K562 (cell line): Measurements from ENCODE around the gene FOXN1. TPM values are rescaled to one million over a fixed set of nuclear protein-coding genes. Genes with fewer than 3 reads are reported as not detected.

Source experiments
- ATF1 ChIP-seq, 2 experiments: fragments of 450-650 bp in 1 of 2; IDR thresholded peaks; 2 replicates each; pipeline ENCODE4 v1.6.1; 2016; ENCODE audit warnings: missing compliant biosample characterization in 1 of 2, missing genetic modification characterization in 1 of 2
- BCL6 ChIP-seq: fragments of 250-450 bp; sonication (Bioruptor Pico); IDR thresholded peaks from 2 replicates; pipeline ENCODE4 v1.4.0; 2020
- BRCA1 ChIP-seq, 2 experiments: fragments of 450-650 bp in 1 of 2; sonication (generic) in 1 of 2; formaldehyde crosslinking in 1 of 2; IDR thresholded peaks; 2 replicates each; pipeline versions ENCODE4 v1.5.0 to v1.6.1; 2017 to 2020; ENCODE audit warnings: mild to moderate bottlenecking in 1 of 2, missing genetic modification reagents in 1 of 2
- BRD4 ChIP-seq: fragments of 200-600 bp; sonication (generic); IDR thresholded peaks from 2 replicates; pipeline ENCODE4 v1.6.1; 2017; ENCODE audit warnings: inconsistent platforms
- HBP1 ChIP-seq: fragments of 450-650 bp; formaldehyde crosslinking; IDR thresholded peaks from 2 replicates; pipeline ENCODE4 v1.4.0; 2022; ENCODE audit warnings: missing genetic modification characterization
- HDAC3 ChIP-seq: fragments of 450-650 bp; IDR thresholded peaks from 2 replicates; pipeline ENCODE4 v1.6.1; 2018; ENCODE audit warnings: borderline replicate concordance, mild to moderate bottlenecking, moderate library complexity; ENCODE audit not compliant: partially characterized antibody
- HNRNPLL ChIP-seq: fragments of 200-400 bp; formaldehyde crosslinking; IDR thresholded peaks from 2 replicates; pipeline ENCODE4 v1.6.1; 2017; ENCODE audit warnings: low read length, low read depth, mild to moderate bottlenecking; ENCODE audit not compliant: poor library complexity, severe bottlenecking
- JUND ChIP-seq, 2 experiments: IDR thresholded peaks; 2 replicates in 1 of 2; 3 replicates in 1 of 2; pipeline ENCODE4 v1.6.1; 2011; ENCODE audit warnings: borderline replicate concordance in 2 of 2, low read depth in 2 of 2, low read length in 2 of 2, improper control_type of control experiment in 1 of 2, missing biosample characterization in 1 of 2, missing genetic modification characterization in 1 of 2, missing genetic modification reagents in 1 of 2
- KLF16 ChIP-seq: IDR thresholded peaks from 2 replicates; pipeline ENCODE4 v1.6.1; 2016; ENCODE audit warnings: antibody characterized with exemption
- NONO ChIP-seq, 2 experiments: fragments of 200-400 bp in 1 of 2; fragments of 450-650 bp in 1 of 2; formaldehyde crosslinking in 1 of 2; IDR thresholded peaks; 2 replicates each; pipeline ENCODE4 v1.6.1; 2017; ENCODE audit warnings: low read depth in 2 of 2, mild to moderate bottlenecking in 2 of 2, moderate library complexity in 2 of 2, low read length in 1 of 2
- PRPF4 ChIP-seq: fragments of 200-400 bp; formaldehyde crosslinking; IDR thresholded peaks from one replicate; pipeline ENCODE4 v1.6.1; 2017; ENCODE audit warnings: low read length, low read depth, mild to moderate bottlenecking; ENCODE audit not compliant: insufficient read depth, poor library complexity, severe bottlenecking
- RBBP5 ChIP-seq: fragments of 200-600 bp; sonication (generic); IDR thresholded peaks from 2 replicates; pipeline ENCODE4 v1.6.1; 2012; ENCODE audit warnings: borderline replicate concordance, mild to moderate bottlenecking, low read length, control low read depth, inconsistent platforms; ENCODE audit not compliant: insufficient read depth, poor library complexity, severe bottlenecking
- RBM14 ChIP-seq: fragments of 200-400 bp; formaldehyde crosslinking; IDR thresholded peaks from 2 replicates; pipeline ENCODE4 v1.6.1; 2018; ENCODE audit warnings: low read depth, mild to moderate bottlenecking, low read length, moderate library complexity, borderline replicate concordance; ENCODE audit not compliant: insufficient read depth
- SMARCB1 ChIP-seq: IDR thresholded peaks from 2 replicates; pipeline ENCODE4 v1.6.1; 2011; ENCODE audit warnings: improper control_type of control experiment, low read depth; ENCODE audit not compliant: insufficient read length
- SNIP1 ChIP-seq: fragments of 450-650 bp; IDR thresholded peaks from 2 replicates; pipeline ENCODE4 v1.7.1; 2017; ENCODE audit warnings: low read depth, mild to moderate bottlenecking
- ZBTB2 ChIP-seq: fragments of 450-650 bp; IDR thresholded peaks from 2 replicates; pipeline ENCODE4 v1.6.1; 2016; ENCODE audit warnings: antibody characterized with exemption
- ZNF354B ChIP-seq: fragments of 250-450 bp; sonication (Bioruptor Pico); IDR thresholded peaks from 2 replicates; pipeline ENCODE4 v1.4.0; 2020
- polyA plus RNA-seq, 8 experiments: library from polyadenylated mRNA; depleted of rRNA in 4 of 8; stranded (reverse) in 5 of 8; unstranded in 3 of 8; fragments of >200 nt; fragmentation: Nextera tagmentation in 2 of 8; fragmentation: Illumina TruSeq in 1 of 8; extraction: Ambion mirVana in 2 of 8; extraction: Trizol in 1 of 8; gene quantifications; 2 replicates each; pipeline versions ENCODE4 v1.2.1 to v1.2.3, GENCODE V29; 2011 to 2014; ENCODE audit warnings: inconsistent platforms in 1 of 8, missing spikeins in 1 of 8
- total RNA-seq, 7 experiments: library from RNA; depleted of rRNA in 6 of 7; stranded (reverse); fragments of >200 nt in 6 of 7; fragmentation: Illumina TruSeq in 2 of 7; extraction: Trizol in 2 of 7; gene quantifications; 2 replicates each; pipeline versions ENCODE4 v1.2.1 to v1.2.3, GENCODE V29; 2011 to 2021; ENCODE audit warnings: low replicate concordance in 1 of 7
- TF ChIP-seq, protein P1 (sequence below), 2 experiments: fragments of 450-650 bp; conservative IDR thresholded peaks; 2 replicates each; pipeline ENCODE4 v1.6.1; 2017; ENCODE audit warnings: mild to moderate bottlenecking in 2 of 2, moderate library complexity in 2 of 2

FOXN1 gene
- total and polyA plus RNA-seq, 9 of the 15 experiments (the other 6 are each of a cell fraction or from before 2014, with no cell fraction given): not detected

DNA sequence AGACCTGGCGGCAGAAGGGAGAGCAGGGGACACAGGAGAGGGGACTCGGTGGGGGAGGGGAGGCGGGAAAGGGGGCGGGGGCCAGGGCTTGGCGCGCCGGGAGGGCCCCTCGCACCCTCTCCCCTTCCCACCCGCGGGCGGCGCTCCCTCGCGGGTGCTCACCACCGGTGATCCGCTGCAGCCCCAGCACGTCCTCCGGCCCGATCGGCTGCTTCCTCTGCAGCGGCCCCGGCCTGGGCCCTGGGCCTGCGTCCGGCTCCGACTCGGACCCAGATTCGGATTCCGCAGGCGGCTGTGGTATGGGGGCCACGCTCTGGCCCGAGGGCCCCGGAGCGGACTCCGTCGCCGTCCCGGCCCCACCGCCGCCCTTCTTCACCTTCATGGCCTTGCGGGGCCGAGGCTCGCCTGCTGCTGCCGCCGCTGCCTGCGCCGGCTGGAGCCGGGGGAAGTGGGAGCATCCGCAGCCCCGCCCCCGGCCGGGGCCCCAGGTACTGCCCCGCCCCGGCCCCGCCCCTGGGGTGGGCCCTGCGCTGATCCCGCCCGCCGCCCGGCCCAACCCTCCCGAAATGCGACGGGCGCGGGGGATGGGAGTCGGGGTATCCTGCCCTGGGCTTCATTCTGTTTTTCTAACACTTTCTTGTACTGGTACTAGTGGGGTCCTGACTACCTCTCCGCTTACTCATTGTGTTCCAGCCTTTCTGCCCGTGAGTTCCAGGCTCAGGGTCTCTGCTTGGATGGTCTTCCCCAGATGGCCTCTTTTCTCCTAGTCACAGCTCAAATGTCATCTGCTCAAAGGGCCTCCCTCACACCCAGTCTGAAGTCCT is 46.2 kb downstream of the FOXN1 start, which contains the start of gene UNC119 (continued):
- TF ChIP-seq, protein P1, sequence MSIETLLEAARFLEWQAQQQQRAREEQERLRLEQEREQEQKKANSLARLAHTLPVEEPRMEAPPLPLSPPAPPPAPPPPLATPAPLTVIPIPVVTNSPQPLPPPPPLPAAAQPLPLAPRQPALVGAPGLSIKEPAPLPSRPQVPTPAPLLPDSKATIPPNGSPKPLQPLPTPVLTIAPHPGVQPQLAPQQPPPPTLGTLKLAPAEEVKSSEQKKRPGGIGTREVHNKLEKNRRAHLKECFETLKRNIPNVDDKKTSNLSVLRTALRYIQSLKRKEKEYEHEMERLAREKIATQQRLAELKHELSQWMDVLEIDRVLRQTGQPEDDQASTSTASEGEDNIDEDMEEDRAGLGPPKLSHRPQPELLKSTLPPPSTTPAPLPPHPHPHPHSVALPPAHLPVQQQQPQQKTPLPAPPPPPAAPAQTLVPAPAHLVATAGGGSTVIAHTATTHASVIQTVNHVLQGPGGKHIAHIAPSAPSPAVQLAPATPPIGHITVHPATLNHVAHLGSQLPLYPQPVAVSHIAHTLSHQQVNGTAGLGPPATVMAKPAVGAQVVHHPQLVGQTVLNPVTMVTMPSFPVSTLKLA (conservative IDR thresholded peaks at IDR 0.05): 0 out of 4 replicates have a peak, but pooled peaks of 1 of the 2 experiments have one; percentile 25
- no peak for TF ChIP-seq PRPF4
- TF ChIP-seq HDAC3: no peak
- TF ChIP-seq ZBTB2: 0 out of 2 replicates have a peak, but pooled peaks have one; percentile 25
- TF ChIP-seq SMARCB1: no peak
- TF ChIP-seq HBP1 (CRISPR knock-in tag): peak; percentile 57; the same call in 1 of the 2 replicates
- TF ChIP-seq NONO (IDR thresholded peaks at IDR 0.05; ENCODE audit: low read depth in 2 of 2, low read length in 1 of 2): peak in 1 of 2 experiments; percentile 39; a peak in 1 of 4 replicates
- TF ChIP-seq RBBP5: peak; percentile 59
- no peak for TF ChIP-seq SNIP1
- TF ChIP-seq BCL6 (CRISPR knock-in tag): no peak
- TF ChIP-seq ATF1 (CRISPR knock-in tag; IDR thresholded peaks at IDR 0.05): no peak
- TF ChIP-seq ATF1 (tag; IDR thresholded peaks at IDR 0.05): no peak
- no peak for TF ChIP-seq HNRNPLL
- no peak for TF ChIP-seq RBM14
- TF ChIP-seq ZNF354B (CRISPR knock-in tag): no peak
- TF ChIP-seq KLF16: no peak
- TF ChIP-seq JUND (IDR thresholded peaks at IDR 0.05; ENCODE audit: borderline replicate concordance, low read depth, low read length): no peak
- TF ChIP-seq JUND (tag; IDR thresholded peaks at IDR 0.05; ENCODE audit: borderline replicate concordance, low read depth, low read length): no peak
- no peak for TF ChIP-seq BRCA1 (IDR thresholded peaks at IDR 0.05)
- TF ChIP-seq BRCA1 (CRISPR knock-in tag; IDR thresholded peaks at IDR 0.05): no peak
- no peak for TF ChIP-seq BRD4
